Activated CD4-positive, CD25-positive, alpha-beta regulatory T cell treated with anti-CD3 and anti-CD28 coated beads, Interleukin-2, amount 50 U/mL, for 24 hours (primary cell): ENCODE data around the gene DR1.
A peak's percentile ranks its signal among the peaks of the same experiment; 100 is the strongest.

Experiments
- ATAC-seq, 2 donors: fragments of 150-1000 bp; cut with Tn5 transposase; one replicate each; pipeline ENCODE4 v1.10.0; 2021; ENCODE audit warnings: mild to moderate bottlenecking in 1 of 2, moderate library complexity in 1 of 2

DR1 gene

GRCh38 chr1:93345633-93346420 lies at the start of gene DR1:
Gene DR1 (plus strand): TSS chr1:93345907. CDS start chr1:93346646, 739 bp downstream.
- peak; percentile 79 to 82 for ATAC-seq

GRCh38 chr1:93296555-93297154 lies 49.1 kb upstream of the DR1 start:
- no peak for ATAC-seq

- no peak for ATAC-seq
These were observed 44.6 kb upstream of the DR1 start for GRCh38 chr1:93301131-93301530.

- no peak for ATAC-seq
These were observed 43.6 kb upstream of the DR1 start for GRCh38 chr1:93302078-93302477.

GRCh38 chr1:93304716-93305138 lies 41.0 kb upstream of the DR1 start:
- peak in 1 of 2 donors; percentile 51 for ATAC-seq

GRCh38 chr1:93306920-93307319 lies 38.8 kb upstream of the DR1 start:
- ATAC-seq = no peak

GRCh38 chr1:93313026-93313425 lies 32.7 kb upstream of the DR1 start:
- no peak for ATAC-seq

GRCh38 chr1:93317207-93317606 lies 28.5 kb upstream of the DR1 start:
- ATAC-seq = no peak

- ATAC-seq = no peak
These were observed 27.8 kb upstream of the DR1 start for GRCh38 chr1:93317943-93318342.

- no peak for ATAC-seq
These were observed 24.0 kb upstream of the DR1 start for GRCh38 chr1:93321720-93322119.

GRCh38 chr1:93322349-93322748 lies 23.4 kb upstream of the DR1 start:
- ATAC-seq = no peak

GRCh38 chr1:93323185-93323820 lies 22.4 kb upstream of the DR1 start:
- ATAC-seq = no peak

GRCh38 chr1:93324486-93325464 lies 20.9 kb upstream of the DR1 start:
- peak in 1 of 2 donors; percentile 17 for ATAC-seq

- ATAC-seq = no peak
These were observed 16.6 kb upstream of the DR1 start for GRCh38 chr1:93328809-93329760.

- no peak for ATAC-seq
These were observed 15.5 kb upstream of the DR1 start for GRCh38 chr1:93330196-93330595.

GRCh38 chr1:93330617-93331016 lies 15.1 kb upstream of the DR1 start:
- ATAC-seq = no peak

GRCh38 chr1:93331412-93331811 lies 14.3 kb upstream of the DR1 start:
- no peak for ATAC-seq

GRCh38 chr1:93332368-93332767 lies 13.3 kb upstream of the DR1 start:
- no peak for ATAC-seq

- no peak for ATAC-seq
These were observed 7.1 kb upstream of the DR1 start for GRCh38 chr1:93338387-93339146.

- ATAC-seq = no peak
These were observed 6.5 kb upstream of the DR1 start for GRCh38 chr1:93339171-93339697.
